NOMO-1 treated with DMSO at 0.1 percent for 48 hours (cell line): ENCODE data around the gene ZER1.
"Not testable (repeated sequence)": the region's sequence is repeated elsewhere in the genome, so short reads cannot be mapped to it uniquely, and the experiment has no call there.

ENCODE experiments used
- DNase-seq: peaks from one replicate; lab custom pipeline; 2025; ENCODE audit not compliant: unreplicated experiment; lab: John Stamatoyannopoulos, UW

The ZER1 gene

GRCh38 chr9:128696923-128697707 is 74.6 kb downstream of the ZER1 start:
- DNase-seq: no peak

GRCh38 chr9:128694344-128694743 is 77.4 kb downstream of the ZER1 start:
- no peak for DNase-seq

- DNase-seq: not testable (repeated sequence)
These were observed 78.0 kb downstream of the ZER1 start for GRCh38 chr9:128693738-128694137.

GRCh38 chr9:128690684-128691034 is 81.1 kb downstream of the ZER1 start:
- no peak for DNase-seq

GRCh38 chr9:128689820-128690683 is 81.7 kb downstream of the ZER1 start:
- no peak for DNase-seq

- peak; percentile 50 for DNase-seq
These were observed 82.4 kb downstream of the ZER1 start for GRCh38 chr9:128689293-128689774.

GRCh38 chr9:128688501-128689292 is 83.0 kb downstream of the ZER1 start, which contains the start of gene SET:
TSS of gene SET (plus strand) at chr9:128689222. CDS start at chr9:128689583, 361 bp downstream.
- DNase-seq: peak; percentile 93

- no peak for DNase-seq
These were observed 84.3 kb downstream of the ZER1 start for GRCh38 chr9:128687453-128687852.

- DNase-seq: peak; percentile 41
These were observed 85.9 kb downstream of the ZER1 start for GRCh38 chr9:128685636-128686489.

GRCh38 chr9:128684325-128685199 is 87.2 kb downstream of the ZER1 start:
- peak; percentile 80 for DNase-seq

GRCh38 chr9:128684065-128684324 is 87.7 kb downstream of the ZER1 start:
- DNase-seq: no peak

- DNase-seq: peak; percentile 40
These were observed 88.2 kb downstream of the ZER1 start for GRCh38 chr9:128683340-128684064.
